HepG2 (cell line): ENCODE results near the gene GPX5. TPM values are rescaled to one million over a fixed set of nuclear protein-coding genes. Genes with fewer than 3 reads are reported as not detected.

Source experiments
- BRD4 ChIP-seq: sonication (generic); formaldehyde crosslinking; IDR thresholded peaks from 2 replicates; pipeline ENCODE4 v1.4.0; 2020; ENCODE audit warnings: missing genetic modification reagents
- FOXK1 ChIP-seq: sonication (generic); formaldehyde crosslinking; IDR thresholded peaks from 2 replicates; pipeline ENCODE4 v1.4.0; 2020; ENCODE audit warnings: low read depth, missing genetic modification reagents, borderline replicate concordance
- GTF2F1 ChIP-seq: fragments of 150-350 bp; IDR thresholded peaks from 2 replicates; pipeline ENCODE4 v1.6.1; 2014; ENCODE audit warnings: low read length
- HNF4G ChIP-seq, 2 experiments: sonication (generic) in 1 of 2; formaldehyde crosslinking in 1 of 2; IDR thresholded peaks; 2 replicates each; pipeline versions ENCODE4 v1.4.0 to v1.6.1; 2011 to 2020; ENCODE audit warnings: borderline replicate concordance in 2 of 2, low read depth in 2 of 2, mild to moderate bottlenecking in 2 of 2, low read length in 1 of 2, missing genetic modification reagents in 1 of 2, moderate library complexity in 1 of 2
- HNRNPH1 ChIP-seq: fragments of 200-400 bp; formaldehyde crosslinking; optimal IDR thresholded peaks from 2 replicates; pipeline ENCODE3; 2017; ENCODE audit warnings: mild to moderate bottlenecking, low read depth, low read length
- HOXA7 ChIP-seq: sonication (generic); formaldehyde crosslinking; IDR thresholded peaks from 2 replicates; pipeline ENCODE4 v1.8.1; 2022; ENCODE audit warnings: mild to moderate bottlenecking, missing genetic modification reagents, moderate library complexity
- MBNL3 ChIP-seq: fragments of 250-450 bp; sonication (Bioruptor Pico); conservative IDR thresholded peaks from 2 replicates; pipeline ENCODE4 v1.8.0; 2022; ENCODE audit warnings: mild to moderate bottlenecking, inconsistent platforms
- MIER3 ChIP-seq: IDR thresholded peaks from 2 replicates; pipeline ENCODE4 v1.6.1; 2016; ENCODE audit warnings: missing compliant biosample characterization, borderline replicate concordance
- MZF1 ChIP-seq: sonication (generic); formaldehyde crosslinking; IDR thresholded peaks from 2 replicates; pipeline ENCODE4 v1.8.1; 2023; ENCODE audit warnings: mild to moderate bottlenecking, missing genetic modification reagents, borderline replicate concordance
- NFIB ChIP-seq: sonication (generic); formaldehyde crosslinking; IDR thresholded peaks from 2 replicates; pipeline ENCODE4 v1.9.0; 2021; ENCODE audit warnings: missing genetic modification reagents, mild to moderate bottlenecking, borderline replicate concordance
- TRIM24 ChIP-seq: sonication (generic); formaldehyde crosslinking; IDR thresholded peaks from 2 replicates; pipeline ENCODE4 v1.8.0; 2022; ENCODE audit warnings: mild to moderate bottlenecking, missing genetic modification reagents
- ZFP36 ChIP-seq: fragments of 150-350 bp; IDR thresholded peaks from 2 replicates; pipeline ENCODE4 v1.6.1; 2018; ENCODE audit warnings: borderline replicate concordance, low read length, low read depth; ENCODE audit not compliant: partially characterized antibody
- ZNF251 ChIP-seq: sonication (generic); formaldehyde crosslinking; IDR thresholded peaks from 2 replicates; pipeline ENCODE4 v1.9.0; 2021; ENCODE audit warnings: mild to moderate bottlenecking, missing genetic modification reagents
- ZNF550 ChIP-seq: sonication (generic); formaldehyde crosslinking; IDR thresholded peaks from 2 replicates; pipeline ENCODE4 v1.4.0; 2020; ENCODE audit warnings: mild to moderate bottlenecking, missing genetic modification reagents, borderline replicate concordance
- ZNF563 ChIP-seq: sonication (generic); formaldehyde crosslinking; IDR thresholded peaks from 2 replicates; pipeline ENCODE4 v1.8.0; 2022; ENCODE audit warnings: mild to moderate bottlenecking, moderate library complexity, missing genetic modification reagents
- ZNF564 ChIP-seq: sonication (generic); formaldehyde crosslinking; IDR thresholded peaks from 2 replicates; pipeline ENCODE4 v1.8.1; 2023; ENCODE audit warnings: mild to moderate bottlenecking, missing genetic modification reagents
- ZNF598 ChIP-seq: sonication (generic); formaldehyde crosslinking; IDR thresholded peaks from 2 replicates; pipeline ENCODE4 v1.5.1; 2020; ENCODE audit warnings: mild to moderate bottlenecking, missing genetic modification reagents, borderline replicate concordance
- ZNF644 ChIP-seq: IDR thresholded peaks from 2 replicates; pipeline ENCODE4 v1.6.1; 2016; ENCODE audit warnings: low read depth
- ZNF777 ChIP-seq: sonication (generic); formaldehyde crosslinking; IDR thresholded peaks from 2 replicates; pipeline ENCODE4 v1.4.0; 2020; ENCODE audit warnings: missing genetic modification reagents
- ZNF883 ChIP-seq: sonication (generic); formaldehyde crosslinking; IDR thresholded peaks from 2 replicates; pipeline ENCODE4 v1.5.1; 2020; ENCODE audit warnings: mild to moderate bottlenecking, missing genetic modification reagents; ENCODE audit errors: not compliant biosample characterization
- ZSCAN21 ChIP-seq: sonication (generic); formaldehyde crosslinking; IDR thresholded peaks from 2 replicates; pipeline ENCODE4 v1.8.0; 2022; ENCODE audit warnings: mild to moderate bottlenecking, missing genetic modification reagents, moderate library complexity, borderline replicate concordance
- polyA plus RNA-seq, 8 experiments: library from polyadenylated mRNA; depleted of rRNA in 3 of 8; stranded (reverse) in 7 of 8; unstranded in 1 of 8; fragments of >200 nt; fragmentation: Illumina TruSeq in 4 of 8; extraction: Trizol in 4 of 8; gene quantifications; 2 replicates each; pipeline versions ENCODE4 v1.2.1 to v1.2.3, GENCODE V29; 2011 to 2016; ENCODE audit warnings: low read depth in 4 of 8, missing spikeins in 1 of 8, mixed read lengths in 1 of 8; ENCODE audit not compliant: insufficient read depth in 1 of 8
- total RNA-seq, 5 experiments: library from RNA; depleted of rRNA; stranded (reverse); fragments of >200 nt; fragmentation: Illumina TruSeq; extraction: Trizol; gene quantifications; 2 replicates each; pipeline ENCODE4 v1.2.3, GENCODE V29; 2016; ENCODE audit warnings: low read depth in 1 of 5
- TF ChIP-seq, protein P1 (sequence below): sonication (generic); formaldehyde crosslinking; IDR thresholded peaks from 2 replicates; pipeline ENCODE4 v1.4.0; 2020; ENCODE audit warnings: missing genetic modification reagents, borderline replicate concordance
- TF ChIP-seq, protein P2 (sequence below): IDR thresholded peaks from 2 replicates; pipeline ENCODE4 v1.4.0; 2020; ENCODE audit warnings: mild to moderate bottlenecking, missing genetic modification reagents

Gene GPX5
- total and polyA plus RNA-seq, 2 of the 13 experiments (the other 11 are each of a cell fraction or from before 2014, with no cell fraction given), result not detected

DNA sequence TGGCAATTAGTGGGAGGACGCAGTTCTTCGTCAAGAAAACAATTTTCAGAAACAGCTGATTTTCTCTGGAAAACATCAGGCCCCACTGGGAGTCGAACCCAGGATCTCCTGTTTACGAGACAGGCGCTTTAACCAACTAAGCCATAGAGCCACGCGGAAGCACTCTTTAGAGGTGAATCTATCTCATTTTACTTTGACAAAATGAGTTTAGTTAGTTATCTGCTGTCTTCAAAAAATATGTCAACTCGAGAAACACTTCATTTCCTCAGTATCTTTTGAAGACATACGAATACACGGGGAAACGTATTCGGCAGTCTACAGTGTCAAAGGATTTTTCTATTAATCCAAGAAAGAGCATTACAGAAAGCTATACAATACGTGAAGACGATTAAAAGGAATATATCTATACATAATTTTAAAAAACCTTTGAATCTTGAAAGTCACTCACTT lies 36.7 kb upstream of the GPX5 start (continued):
- TF ChIP-seq, protein P1, sequence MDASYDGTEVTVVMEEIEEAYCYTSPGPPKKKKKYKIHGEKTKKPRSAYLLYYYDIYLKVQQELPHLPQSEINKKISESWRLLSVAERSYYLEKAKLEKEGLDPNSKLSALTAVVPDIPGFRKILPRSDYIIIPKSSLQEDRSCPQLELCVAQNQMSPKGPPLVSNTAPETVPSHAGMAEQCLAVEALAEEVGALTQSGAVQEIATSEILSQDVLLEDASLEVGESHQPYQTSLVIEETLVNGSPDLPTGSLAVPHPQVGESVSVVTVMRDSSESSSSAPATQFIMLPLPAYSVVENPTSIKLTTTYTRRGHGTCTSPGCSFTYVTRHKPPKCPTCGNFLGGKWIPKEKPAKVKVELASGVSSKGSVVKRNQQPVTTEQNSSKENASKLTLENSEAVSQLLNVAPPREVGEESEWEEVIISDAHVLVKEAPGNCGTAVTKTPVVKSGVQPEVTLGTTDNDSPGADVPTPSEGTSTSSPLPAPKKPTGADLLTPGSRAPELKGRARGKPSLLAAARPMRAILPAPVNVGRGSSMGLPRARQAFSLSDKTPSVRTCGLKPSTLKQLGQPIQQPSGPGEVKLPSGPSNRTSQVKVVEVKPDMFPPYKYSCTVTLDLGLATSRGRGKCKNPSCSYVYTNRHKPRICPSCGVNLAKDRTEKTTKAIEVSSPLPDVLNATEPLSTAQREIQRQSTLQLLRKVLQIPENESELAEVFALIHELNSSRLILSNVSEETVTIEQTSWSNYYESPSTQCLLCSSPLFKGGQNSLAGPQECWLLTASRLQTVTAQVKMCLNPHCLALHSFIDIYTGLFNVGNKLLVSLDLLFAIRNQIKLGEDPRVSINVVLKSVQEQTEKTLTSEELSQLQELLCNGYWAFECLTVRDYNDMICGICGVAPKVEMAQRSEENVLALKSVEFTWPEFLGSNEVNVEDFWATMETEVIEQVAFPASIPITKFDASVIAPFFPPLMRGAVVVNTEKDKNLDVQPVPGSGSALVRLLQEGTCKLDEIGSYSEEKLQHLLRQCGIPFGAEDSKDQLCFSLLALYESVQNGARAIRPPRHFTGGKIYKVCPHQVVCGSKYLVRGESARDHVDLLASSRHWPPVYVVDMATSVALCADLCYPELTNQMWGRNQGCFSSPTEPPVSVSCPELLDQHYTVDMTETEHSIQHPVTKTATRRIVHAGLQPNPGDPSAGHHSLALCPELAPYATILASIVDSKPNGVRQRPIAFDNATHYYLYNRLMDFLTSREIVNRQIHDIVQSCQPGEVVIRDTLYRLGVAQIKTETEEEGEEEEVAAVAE (CRISPR knock-in tag), result no peak
- TF ChIP-seq HNRNPH1 (no peak), MZF1 (CRISPR knock-in tag) (no peak), BRD4 (CRISPR knock-in tag) (no peak), ZSCAN21 (CRISPR knock-in tag) (no peak), ZFP36 (no peak), ZNF563 (CRISPR knock-in tag) (no peak), TRIM24 (CRISPR knock-in tag) (no peak), FOXK1 (CRISPR knock-in tag) (peak; percentile 56; the same call in 1 of the 2 replicates), HNF4G (IDR thresholded peaks at IDR 0.05; ENCODE audit: borderline replicate concordance, low read depth, low read length) (no peak), HNF4G (CRISPR knock-in tag; IDR thresholded peaks at IDR 0.05; ENCODE audit: borderline replicate concordance, low read depth) (no peak), ZNF598 (no peak), ZNF550 (CRISPR knock-in tag) (no peak), MBNL3 (CRISPR knock-in tag) (no peak), ZNF644 (CRISPR knock-in tag) (no peak), NFIB (CRISPR knock-in tag) (no peak), ZNF883 (CRISPR knock-in tag) (no peak), ZNF564 (no peak), ZNF251 (CRISPR knock-in tag) (no peak), ZNF777 (0 out of 2 replicates have a peak, but pooled peaks have one; percentile 42), HOXA7 (CRISPR knock-in tag) (no peak), MIER3 (CRISPR knock-in tag) (0 out of 2 replicates have a peak, but pooled peaks have one; percentile 52), GTF2F1 (no peak)
- TF ChIP-seq, protein P2, sequence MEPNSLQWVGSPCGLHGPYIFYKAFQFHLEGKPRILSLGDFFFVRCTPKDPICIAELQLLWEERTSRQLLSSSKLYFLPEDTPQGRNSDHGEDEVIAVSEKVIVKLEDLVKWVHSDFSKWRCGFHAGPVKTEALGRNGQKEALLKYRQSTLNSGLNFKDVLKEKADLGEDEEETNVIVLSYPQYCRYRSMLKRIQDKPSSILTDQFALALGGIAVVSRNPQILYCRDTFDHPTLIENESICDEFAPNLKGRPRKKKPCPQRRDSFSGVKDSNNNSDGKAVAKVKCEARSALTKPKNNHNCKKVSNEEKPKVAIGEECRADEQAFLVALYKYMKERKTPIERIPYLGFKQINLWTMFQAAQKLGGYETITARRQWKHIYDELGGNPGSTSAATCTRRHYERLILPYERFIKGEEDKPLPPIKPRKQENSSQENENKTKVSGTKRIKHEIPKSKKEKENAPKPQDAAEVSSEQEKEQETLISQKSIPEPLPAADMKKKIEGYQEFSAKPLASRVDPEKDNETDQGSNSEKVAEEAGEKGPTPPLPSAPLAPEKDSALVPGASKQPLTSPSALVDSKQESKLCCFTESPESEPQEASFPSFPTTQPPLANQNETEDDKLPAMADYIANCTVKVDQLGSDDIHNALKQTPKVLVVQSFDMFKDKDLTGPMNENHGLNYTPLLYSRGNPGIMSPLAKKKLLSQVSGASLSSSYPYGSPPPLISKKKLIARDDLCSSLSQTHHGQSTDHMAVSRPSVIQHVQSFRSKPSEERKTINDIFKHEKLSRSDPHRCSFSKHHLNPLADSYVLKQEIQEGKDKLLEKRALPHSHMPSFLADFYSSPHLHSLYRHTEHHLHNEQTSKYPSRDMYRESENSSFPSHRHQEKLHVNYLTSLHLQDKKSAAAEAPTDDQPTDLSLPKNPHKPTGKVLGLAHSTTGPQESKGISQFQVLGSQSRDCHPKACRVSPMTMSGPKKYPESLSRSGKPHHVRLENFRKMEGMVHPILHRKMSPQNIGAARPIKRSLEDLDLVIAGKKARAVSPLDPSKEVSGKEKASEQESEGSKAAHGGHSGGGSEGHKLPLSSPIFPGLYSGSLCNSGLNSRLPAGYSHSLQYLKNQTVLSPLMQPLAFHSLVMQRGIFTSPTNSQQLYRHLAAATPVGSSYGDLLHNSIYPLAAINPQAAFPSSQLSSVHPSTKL (CRISPR knock-in tag), result peak; percentile 65
